Measurements from ENCODE around the gene NOS1AP. TPM values are rescaled to one million over a fixed set of nuclear protein-coding genes. Genes with fewer than 3 reads are reported as not detected.
A peak's percentile ranks its signal among the peaks of the same experiment; 100 is the strongest.
"Not testable (repeated sequence)": the region's sequence is repeated elsewhere in the genome, so short reads cannot be mapped to it uniquely, and the experiment has no call there.

Gene NOS1AP
- polyA plus RNA-seq, 1 donor: 2.7 TPM

- no CpG with 5 or more reads among the region's 2 CpGs for WGBS (ENCODE audit: insufficient coverage, low lambda C conversion rate)
- no peaks in the 10 kb centered on the region for H3K4me1 ChIP-seq (ENCODE audit: control insufficient read depth, insufficient read depth, low read length)
- H3K4me3 ChIP-seq (ENCODE audit: low read length): no peak overlapping the region
- no peak overlapping the region for H3K27ac ChIP-seq (ENCODE audit: low read length)
- no peak for DNase-seq
- H3K27me3 ChIP-seq (ENCODE audit: control insufficient read depth, insufficient read depth, low read length): no peaks in the 10 kb centered on the region
- H3K9me3 ChIP-seq (ENCODE audit: control insufficient read depth, low read depth, low read length): no peaks in the 10 kb centered on the region
- no peaks in the 10 kb centered on the region for H3K36me3 ChIP-seq (ENCODE audit: control insufficient read depth, insufficient read depth, low read length)
These were observed 337.3 kb downstream of the NOS1AP start for GRCh38 chr1:162406811-162407210.

- H3K4me1 ChIP-seq (ENCODE audit: control insufficient read depth, insufficient read depth, low read length): no peaks in the 10 kb centered on the region
- H3K36me3 ChIP-seq (ENCODE audit: control insufficient read depth, insufficient read depth, low read length): no peaks in the 10 kb centered on the region
- H3K9me3 ChIP-seq (ENCODE audit: control insufficient read depth, low read depth, low read length): no peaks in the 10 kb centered on the region
- no CpG with 5 or more reads among the region's 1 CpG for WGBS (ENCODE audit: insufficient coverage, low lambda C conversion rate)
- H3K27ac ChIP-seq (ENCODE audit: low read length): no peak overlapping the region
- no peak overlapping the region for H3K4me3 ChIP-seq (ENCODE audit: low read length)
- no peaks in the 10 kb centered on the region for H3K27me3 ChIP-seq (ENCODE audit: control insufficient read depth, insufficient read depth, low read length)
- no peak for DNase-seq
These were observed 338.0 kb downstream of the NOS1AP start for GRCh38 chr1:162407539-162407938.

GRCh38 chr1:162412002-162412401 lies 342.5 kb downstream of the NOS1AP start, which contains the start of gene SH2D1B:
Gene SH2D1B, minus strand, starts transcription at chr1:162412136. Its CDS starts 120 bp downstream, at chr1:162412016.
- Histone ChIP-seq H3K36me3 (ENCODE audit: control insufficient read depth, insufficient read depth, low read length) (no peaks in the 10 kb centered on the region), H3K27ac (ENCODE audit: low read length) (no peak within 1 kb of the TSS), H3K9me3 (ENCODE audit: control insufficient read depth, low read depth, low read length) (no peaks in the 10 kb centered on the region), H3K4me1 (ENCODE audit: control insufficient read depth, insufficient read depth, low read length) (no peaks in the 10 kb centered on the region), H3K27me3 (ENCODE audit: control insufficient read depth, insufficient read depth, low read length) (no peaks in the 10 kb centered on the region), H3K4me3 (ENCODE audit: low read length) (no peak within 1 kb of the TSS)
- WGBS (ENCODE audit: insufficient coverage, low lambda C conversion rate): no CpG with 5 or more reads among the region's 3 CpGs
- no peak for DNase-seq

DNA sequence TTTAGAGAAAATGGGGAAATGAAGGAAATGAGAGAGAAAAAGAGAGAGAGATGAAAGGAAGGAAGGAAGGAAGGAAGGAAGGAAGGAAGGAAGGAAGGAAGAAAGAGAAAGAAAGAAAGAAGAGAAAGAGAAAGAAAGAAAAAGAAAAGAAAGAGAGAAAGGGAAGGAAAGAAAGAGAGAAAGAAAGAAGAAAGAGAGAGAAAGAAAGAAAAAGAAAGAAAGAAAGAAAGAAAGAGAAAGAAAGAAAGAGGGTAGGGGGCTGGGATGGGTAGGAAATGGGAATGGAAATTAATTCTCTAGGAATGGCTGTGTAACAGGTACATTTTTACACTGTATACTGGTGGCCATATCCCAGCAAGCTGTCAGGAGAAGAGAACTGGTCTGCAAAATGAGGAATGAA lies 346.7 kb downstream of the NOS1AP start:
- Histone ChIP-seq H3K27ac (ENCODE audit: low read length) (no peak overlapping the region), H3K36me3 (ENCODE audit: control insufficient read depth, insufficient read depth, low read length) (no peaks in the 10 kb centered on the region), H3K9me3 (ENCODE audit: control insufficient read depth, low read depth, low read length) (no peaks in the 10 kb centered on the region), H3K4me1 (ENCODE audit: control insufficient read depth, insufficient read depth, low read length) (peaks cover 14% of the 10 kb centered on the region), H3K27me3 (ENCODE audit: control insufficient read depth, insufficient read depth, low read length) (no peaks in the 10 kb centered on the region), H3K4me3 (ENCODE audit: low read length) (no peak overlapping the region)
- DNase-seq: no peak

DNA sequence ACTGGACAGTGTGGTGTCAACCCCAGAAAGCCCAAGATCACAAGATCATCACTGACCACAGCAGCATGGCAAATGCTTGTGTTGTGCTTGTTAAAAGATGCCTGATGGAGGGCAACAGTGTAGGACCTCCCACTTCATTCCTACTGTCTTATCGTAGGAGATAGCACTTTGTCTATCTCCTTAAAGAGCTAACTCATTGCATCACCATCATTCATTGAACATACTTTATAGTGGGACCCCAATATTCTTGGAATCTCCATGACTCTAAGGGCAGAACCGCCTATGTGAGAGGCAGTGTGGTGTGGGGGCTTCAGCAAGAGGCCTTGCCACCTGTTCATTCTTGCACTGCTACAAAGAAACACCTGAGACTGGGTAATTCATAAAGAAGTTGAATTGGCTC lies 347.4 kb downstream of the NOS1AP start:
- Histone ChIP-seq H3K27me3 (ENCODE audit: control insufficient read depth, insufficient read depth, low read length) (no peaks in the 10 kb centered on the region), H3K4me3 (ENCODE audit: low read length) (no peak overlapping the region), H3K27ac (ENCODE audit: low read length) (no peak overlapping the region), H3K4me1 (ENCODE audit: control insufficient read depth, insufficient read depth, low read length) (peaks cover 18% of the 10 kb centered on the region), H3K9me3 (ENCODE audit: control insufficient read depth, low read depth, low read length) (no peaks in the 10 kb centered on the region), H3K36me3 (ENCODE audit: control insufficient read depth, insufficient read depth, low read length) (no peaks in the 10 kb centered on the region)
- no peak for DNase-seq
- WGBS (ENCODE audit: insufficient coverage, low lambda C conversion rate): no CpG with 5 or more reads among the region's 2 CpGs

DNA sequence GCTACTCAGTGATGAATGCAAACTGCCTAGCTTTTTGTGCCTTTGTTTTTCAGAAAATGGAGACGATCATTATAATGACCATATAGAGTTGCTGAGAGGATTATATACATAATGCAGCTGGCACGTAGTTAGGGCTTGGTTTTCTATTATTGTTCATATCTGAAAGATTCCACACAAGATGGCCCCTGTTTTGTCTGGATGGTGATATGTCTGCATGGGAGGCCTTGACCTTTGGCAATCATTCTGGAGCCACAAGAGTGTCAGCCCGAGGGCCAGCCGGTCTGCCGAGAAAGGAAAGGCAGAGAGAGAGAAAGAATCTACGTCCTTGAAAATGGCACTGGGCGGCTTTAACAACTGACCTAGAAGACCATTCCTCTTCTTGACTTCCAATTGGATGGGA lies 348.2 kb downstream of the NOS1AP start:
- WGBS (ENCODE audit: insufficient coverage, low lambda C conversion rate): no CpG with 5 or more reads among the region's 7 CpGs
- Histone ChIP-seq H3K4me3 (ENCODE audit: low read length) (no peak overlapping the region), H3K27ac (ENCODE audit: low read length) (no peak overlapping the region), H3K36me3 (ENCODE audit: control insufficient read depth, insufficient read depth, low read length) (no peaks in the 10 kb centered on the region), H3K27me3 (ENCODE audit: control insufficient read depth, insufficient read depth, low read length) (no peaks in the 10 kb centered on the region), H3K9me3 (ENCODE audit: control insufficient read depth, low read depth, low read length) (no peaks in the 10 kb centered on the region), H3K4me1 (ENCODE audit: control insufficient read depth, insufficient read depth, low read length) (peaks cover 20% of the 10 kb centered on the region)
- DNase-seq: no peak

DNA sequence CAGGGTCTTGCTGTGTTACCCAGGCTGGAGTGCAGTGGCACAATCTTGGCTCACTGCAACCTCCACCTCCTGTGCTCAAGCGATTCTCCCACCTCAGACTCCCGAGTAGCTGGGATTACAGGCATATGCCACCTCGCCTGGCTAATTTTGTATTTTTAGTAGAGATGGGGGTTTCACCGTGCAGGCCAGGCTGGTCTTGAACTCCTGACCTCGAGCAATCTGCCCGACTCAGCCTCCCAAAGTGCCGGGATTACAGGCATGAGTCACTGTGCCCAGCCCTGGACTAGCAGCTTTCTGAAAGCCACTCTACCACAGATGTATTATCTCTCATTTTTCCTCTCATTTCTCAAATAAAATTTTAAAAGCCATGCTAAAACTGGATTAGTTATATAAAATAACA lies 349.1 kb downstream of the NOS1AP start:
- Histone ChIP-seq H3K27ac (ENCODE audit: low read length) (peak overlapping the region; percentile 85), H3K4me1 (ENCODE audit: control insufficient read depth, insufficient read depth, low read length) (peaks cover 20% of the 10 kb centered on the region)
- no CpG with 5 or more reads among the region's 7 CpGs for WGBS (ENCODE audit: insufficient coverage, low lambda C conversion rate)
- H3K27me3 ChIP-seq (ENCODE audit: control insufficient read depth, insufficient read depth, low read length); H3K36me3 ChIP-seq (ENCODE audit: control insufficient read depth, insufficient read depth, low read length); H3K4me3 ChIP-seq (ENCODE audit: low read length); H3K9me3 ChIP-seq (ENCODE audit: control insufficient read depth, low read depth, low read length): not testable (repeated sequence)
- DNase-seq: peak in 1 of 2 donors; percentile 13

DNA sequence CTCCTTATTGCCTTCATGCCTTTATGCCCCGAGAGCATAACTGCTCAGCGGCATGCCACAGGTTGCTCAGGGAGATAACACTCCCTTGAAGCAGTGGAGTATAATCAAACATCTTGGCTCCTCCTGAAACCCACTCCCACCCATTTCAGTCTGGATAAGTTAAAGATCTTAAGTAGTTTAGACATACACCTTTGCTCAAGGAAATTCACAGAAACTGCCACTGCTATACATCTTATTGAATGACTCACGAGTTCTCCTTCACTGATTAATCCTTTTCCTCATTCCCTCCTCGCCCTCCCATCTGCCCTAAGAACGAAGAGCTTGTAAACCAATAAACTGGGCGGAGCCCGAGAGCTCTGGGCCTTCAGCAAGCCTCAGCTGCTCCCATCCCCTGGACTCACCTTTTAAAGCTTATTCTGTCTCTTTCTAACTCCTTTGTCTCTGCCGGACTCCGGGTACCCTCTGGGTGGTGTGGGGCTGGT lies 350.0 kb downstream of the NOS1AP start:
- peaks cover 20% of the 10 kb centered on the region for H3K4me1 ChIP-seq (ENCODE audit: control insufficient read depth, insufficient read depth, low read length)
- no CpG with 5 or more reads among the region's 9 CpGs for WGBS (ENCODE audit: insufficient coverage, low lambda C conversion rate)
- H3K36me3 ChIP-seq (ENCODE audit: control insufficient read depth, insufficient read depth, low read length); H3K27me3 ChIP-seq (ENCODE audit: control insufficient read depth, insufficient read depth, low read length); H3K4me3 ChIP-seq (ENCODE audit: low read length); H3K9me3 ChIP-seq (ENCODE audit: control insufficient read depth, low read depth, low read length): not testable (repeated sequence)
- peak; percentile 80 to 91 for DNase-seq
- H3K27ac ChIP-seq (ENCODE audit: low read length): peak overlapping the region; percentile 85

Other genes with a start within 250 kb of the NOS1AP start
- gene OLFML2B, start 45.8 kb upstream of the NOS1AP start, polyA plus RNA-seq: 20.0 TPM